T-helper 2 cell (primary cell): ENCODE measurements around the gene RAPGEF4.

Source experiments
- DNase-seq, 5 experiments: peaks; one replicate each; pipeline versions ENCODE4 v3.0.0 to v3.0.0-alpha.2; 2012 to 2022

The RAPGEF4 gene

GRCh38 chr2:172972005-172972619 is 236.5 kb downstream of the RAPGEF4 start:
- peak in 1 of 5 experiments; percentile 35 for DNase-seq

DNA sequence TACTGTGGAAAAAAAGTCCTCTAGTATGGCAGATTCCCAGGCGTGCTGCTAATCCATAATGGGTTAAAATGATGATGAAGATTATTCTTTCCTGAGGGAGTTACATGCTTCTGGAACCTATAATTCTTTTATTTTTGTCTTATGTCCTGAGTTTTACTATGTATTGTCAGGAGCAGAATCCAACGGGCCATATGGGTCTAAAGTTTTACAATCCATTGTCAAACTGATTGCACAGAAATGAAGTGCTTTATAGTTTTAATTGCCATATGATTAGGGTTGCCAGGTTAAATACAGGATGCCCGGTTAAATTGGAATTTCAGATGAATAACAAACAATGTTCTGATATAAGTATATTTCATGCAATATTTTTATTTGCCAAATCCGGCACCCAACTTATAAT is 239.1 kb downstream of the RAPGEF4 start:
- no peak for DNase-seq

- DNase-seq = no peak
Measured at GRCh38 chr2:172976116-172976515, 240.5 kb downstream of the RAPGEF4 start.

- no peak for DNase-seq
Measured at GRCh38 chr2:172976816-172977215, 241.2 kb downstream of the RAPGEF4 start.

DNA sequence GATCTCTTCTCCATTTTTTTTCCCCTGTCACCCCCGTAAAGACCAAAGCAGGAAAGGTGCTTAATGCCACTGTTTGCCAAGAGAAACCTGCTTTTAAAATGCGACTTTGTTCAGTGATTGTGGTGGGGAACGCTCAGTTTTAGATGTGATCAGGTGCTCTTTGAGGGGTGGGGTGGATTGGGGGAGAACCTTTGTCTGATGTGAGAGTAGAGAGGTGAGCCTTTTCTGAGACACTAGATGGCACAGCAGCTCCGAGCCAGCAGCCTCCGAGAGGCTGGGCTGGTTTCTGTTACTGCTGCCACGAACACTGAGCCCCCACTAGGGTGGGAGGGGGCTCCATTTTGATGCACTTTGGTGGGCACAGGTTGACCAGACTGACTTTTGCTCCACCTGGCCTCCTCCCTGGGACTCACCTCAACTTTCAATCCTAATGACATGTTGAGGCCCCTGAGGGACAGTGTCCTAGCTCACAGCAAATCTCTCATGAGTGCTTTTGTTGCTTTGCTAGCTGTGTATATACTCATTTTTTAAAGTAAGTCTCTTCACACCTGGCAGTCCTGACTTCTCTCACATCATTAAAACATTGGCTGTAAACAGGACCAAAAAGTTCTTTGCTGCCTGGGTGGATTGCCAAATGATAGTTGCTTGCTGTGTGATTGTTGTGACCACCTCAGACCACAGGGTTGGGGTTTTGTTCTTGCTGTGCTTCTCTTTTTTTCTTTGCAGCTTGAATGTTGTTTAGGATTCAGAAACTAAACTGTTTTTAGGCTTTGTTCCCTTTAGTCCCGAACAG is 241.8 kb downstream of the RAPGEF4 start:
- no peak for DNase-seq

DNA sequence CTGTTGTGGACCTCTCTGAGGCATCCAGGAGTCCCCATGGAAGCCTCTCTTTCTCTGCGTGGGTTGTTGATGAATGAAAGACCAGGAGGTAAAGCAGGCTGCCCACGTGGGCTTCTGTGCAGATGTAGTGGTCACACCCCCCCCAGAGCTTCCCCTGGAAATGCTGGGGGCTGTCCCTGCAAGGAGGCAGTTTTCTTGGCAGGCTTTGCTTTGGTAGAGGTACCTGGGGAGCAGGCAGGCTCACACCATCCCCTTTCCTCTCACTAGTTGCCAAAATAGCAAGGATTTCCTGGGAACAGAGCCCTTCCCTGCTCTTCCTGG is 242.4 kb downstream of the RAPGEF4 start:
- DNase-seq = no peak

DNA sequence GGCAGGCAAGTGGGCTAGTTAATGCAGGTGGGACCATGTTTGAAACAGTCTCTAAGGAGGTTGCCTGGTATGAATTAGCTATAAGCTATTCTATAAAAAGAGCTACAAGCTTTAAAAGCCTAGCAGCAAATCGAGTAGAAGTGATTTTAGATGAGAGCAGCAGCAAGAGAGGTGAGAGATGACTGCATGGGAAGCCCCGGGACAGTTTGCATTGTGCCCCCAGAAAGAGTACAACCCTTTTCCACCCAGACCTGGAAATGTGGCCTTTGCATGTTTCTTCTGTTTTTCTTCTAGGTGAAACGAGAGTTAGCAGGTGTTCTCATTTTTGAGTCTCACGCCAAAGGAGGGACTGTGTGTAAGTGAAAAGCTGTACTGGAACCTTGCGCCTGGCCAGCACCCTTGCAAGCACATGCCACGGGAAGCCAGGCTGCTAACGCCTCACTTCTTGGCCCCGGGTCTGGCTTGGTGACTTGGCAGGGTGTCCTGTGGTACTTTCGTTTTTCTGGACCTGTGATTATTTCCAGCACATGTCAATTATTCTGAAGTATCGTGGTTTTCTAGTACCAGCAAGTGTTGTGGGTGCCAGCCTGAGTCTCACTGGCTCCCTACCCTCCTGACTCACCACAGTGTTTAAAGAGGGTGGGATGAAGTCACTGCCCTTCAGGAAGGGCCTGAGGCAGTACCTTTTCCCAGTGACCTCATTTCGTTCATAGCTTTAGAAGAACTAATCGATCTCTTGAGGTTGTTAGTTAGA is 249.7 kb downstream of the RAPGEF4 start:
- no peak for DNase-seq

- no peak for DNase-seq
Measured at GRCh38 chr2:172986040-172986439, 250.4 kb downstream of the RAPGEF4 start.

DNA sequence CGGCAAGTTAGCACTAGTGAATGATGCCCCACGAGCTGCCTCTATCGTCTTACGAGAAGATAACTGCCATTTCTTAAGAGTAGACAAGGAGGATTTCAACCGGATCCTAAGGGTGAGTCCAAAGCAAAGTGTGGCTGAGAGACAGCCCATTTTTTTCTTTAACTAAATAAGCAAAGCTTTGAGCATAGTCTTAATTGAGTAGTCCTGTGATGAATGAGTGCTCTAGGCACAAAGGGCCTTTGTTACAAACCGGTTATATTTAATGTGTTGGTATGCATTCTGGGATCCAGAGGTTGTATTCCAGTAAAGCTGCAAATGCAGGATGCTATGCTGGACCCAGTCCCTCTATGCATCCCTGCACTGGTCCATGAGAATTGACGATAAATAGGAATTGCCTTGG is 253.1 kb downstream of the RAPGEF4 start:
- no peak for DNase-seq

DNA sequence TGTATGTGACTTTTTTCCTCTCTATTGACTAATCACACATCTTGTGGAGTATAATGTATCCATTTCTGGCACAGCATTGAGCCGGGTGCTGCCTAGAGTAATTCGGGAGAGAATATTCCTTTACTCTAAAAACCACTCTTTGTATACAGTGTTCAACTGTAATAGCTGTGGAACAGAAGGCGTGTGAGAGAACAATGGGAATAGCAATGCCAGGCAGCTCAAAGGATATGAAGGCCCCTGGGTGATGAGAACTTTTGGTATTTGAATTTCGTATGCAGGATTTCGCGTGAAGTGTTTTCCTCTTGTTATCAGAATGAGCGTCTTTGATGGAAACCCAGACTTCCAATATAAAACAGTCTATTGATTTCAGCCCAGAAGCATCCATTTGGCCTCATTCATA is 255.4 kb downstream of the RAPGEF4 start:
- no peak for DNase-seq

DNA sequence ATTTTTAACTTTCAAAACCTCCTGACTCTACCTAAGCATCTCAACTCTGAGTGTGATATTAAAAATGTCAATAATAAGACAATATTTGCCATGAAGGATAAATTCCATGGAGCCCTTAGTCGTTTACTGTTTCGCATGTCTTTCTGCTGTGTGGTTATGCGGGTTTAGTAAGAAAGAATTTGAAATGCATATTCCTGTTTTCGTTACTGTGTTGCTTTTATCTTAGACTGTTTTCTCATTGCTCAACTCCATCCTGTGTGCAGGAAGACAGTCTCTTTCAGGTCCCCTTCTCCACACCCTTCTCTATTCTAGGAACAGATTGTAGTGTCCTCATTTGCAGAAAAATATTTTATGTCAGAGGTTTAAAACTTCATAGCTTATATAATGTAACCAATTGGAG is 257.5 kb downstream of the RAPGEF4 start:
- DNase-seq = no peak

DNA sequence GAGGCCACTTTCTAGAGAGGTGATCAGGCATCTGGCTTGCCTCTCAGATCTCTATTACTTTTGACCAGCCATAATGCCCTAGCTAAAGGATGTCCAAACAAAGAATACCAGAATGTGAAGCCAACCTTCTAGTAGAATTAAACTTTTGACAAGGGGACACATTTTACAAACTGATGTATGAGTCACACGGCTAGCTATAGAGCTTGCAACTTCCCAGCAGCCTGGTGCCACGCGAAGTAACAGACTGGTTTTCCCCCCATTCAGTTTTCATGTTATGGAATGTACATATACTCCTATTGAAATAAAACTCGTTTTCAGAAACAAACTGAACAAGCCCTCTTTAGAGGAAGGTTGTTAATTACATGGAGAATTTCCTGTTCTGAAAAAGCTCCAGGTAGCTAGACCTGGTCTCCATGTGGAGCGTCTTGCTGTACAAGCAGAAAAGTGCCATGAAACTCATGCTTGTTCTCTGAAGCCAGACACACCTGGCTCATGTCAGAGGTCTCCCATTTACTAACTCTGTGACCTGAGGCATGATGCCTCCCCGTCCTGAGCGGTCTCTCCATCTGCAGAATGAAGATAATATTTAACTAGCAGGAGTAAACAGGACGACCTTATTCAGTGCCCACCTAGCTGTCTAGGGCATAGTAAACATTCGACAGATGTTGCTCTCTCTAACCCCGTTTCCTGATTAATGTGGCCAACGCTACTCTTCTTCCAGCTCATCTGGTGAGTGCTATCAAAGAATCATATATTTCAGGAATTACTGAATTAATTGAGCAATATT is 258.5 kb downstream of the RAPGEF4 start:
- DNase-seq = no peak

- DNase-seq = no peak
Measured at GRCh38 chr2:172994864-172995263, 259.2 kb downstream of the RAPGEF4 start.

GRCh38 chr2:172995323-172996244 is 259.9 kb downstream of the RAPGEF4 start:
- DNase-seq = no peak

DNA sequence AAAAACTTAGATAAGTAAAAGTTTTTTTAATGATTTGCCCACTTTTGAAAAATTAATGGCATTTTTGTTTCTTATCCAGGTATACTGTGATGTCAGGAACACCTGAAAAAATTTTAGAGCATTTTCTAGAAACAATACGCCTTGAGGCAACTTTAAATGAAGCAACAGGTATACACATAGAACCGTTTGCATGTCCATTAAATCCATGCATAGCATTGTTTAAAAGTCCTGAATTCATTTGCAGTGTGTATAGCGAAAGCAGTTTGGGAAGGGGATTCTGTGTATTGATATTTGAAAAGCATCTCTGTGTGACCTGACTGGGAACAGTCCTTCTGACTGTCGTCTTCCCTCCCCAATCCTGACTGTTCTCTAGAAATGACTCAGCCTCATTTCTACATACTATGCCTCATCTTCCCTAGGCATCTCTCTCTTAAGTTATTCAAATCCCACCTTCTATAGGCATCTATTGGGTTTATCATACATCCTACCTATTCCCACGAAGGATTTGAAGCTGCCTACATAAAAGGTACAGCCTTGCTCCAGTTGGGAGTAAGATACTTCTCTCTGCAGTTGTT is 260.8 kb downstream of the RAPGEF4 start:
- DNase-seq = no peak

DNA sequence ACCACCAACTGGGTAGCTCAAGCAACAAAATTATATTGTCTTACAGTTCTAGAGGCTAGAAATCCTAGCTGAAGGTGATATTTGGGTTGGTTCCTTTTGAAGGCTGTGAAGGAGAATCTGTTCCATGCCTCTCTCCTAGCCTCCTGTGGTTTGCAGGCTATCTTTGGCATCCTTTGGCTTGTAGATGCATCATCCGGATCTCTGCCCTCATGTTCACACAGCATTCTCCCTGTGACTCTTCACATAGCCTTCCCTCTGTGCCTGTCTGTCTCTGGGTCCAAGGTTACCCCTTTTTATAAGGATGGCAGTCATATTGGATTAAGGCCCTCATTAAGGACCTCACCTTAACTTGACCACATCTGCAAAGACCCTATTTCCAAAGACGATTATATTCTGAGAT is 261.4 kb downstream of the RAPGEF4 start:
- DNase-seq = no peak

GRCh38 chr2:172998547-172999272 is 263.1 kb downstream of the RAPGEF4 start:
- DNase-seq = no peak

GRCh38 chr2:172999641-173000386 is 264.2 kb downstream of the RAPGEF4 start:
- no peak for DNase-seq

- no peak for DNase-seq
Measured at GRCh38 chr2:173001664-173002604, 266.3 kb downstream of the RAPGEF4 start.
